HepG2 (cell line): ENCODE measurements around the gene PRMT2. TPM values are rescaled to one million over a fixed set of nuclear protein-coding genes. Genes with fewer than 3 reads are reported as not detected.

Experiments used
- ATAC-seq: fragments of 200-7000 bp; cut with Tn5 transposase; 3 replicates; pipeline ENCODE4 v1.9.1; 2020; ENCODE audit warnings: mild to moderate bottlenecking, moderate library complexity
- BruUV-seq: library from RNA; stranded (reverse); fragments of 400-500 nt; replicated peaks from 2 replicates; lab custom pipeline; 2021; lab: Mats Ljungman, UMichigan
- CTCF ChIA-PET: fragments of 300-600 bp; formaldehyde crosslinking; extraction: SDS; loops from one replicate; lab custom pipeline; 2021; ENCODE audit warnings: low total read pairs, inconsistent platforms, low intra/inter-chr PET ratio; lab: Yijun Ruan, JAX
- POLR2A ChIA-PET: fragments of 350-600 bp; sonication (Branson Sonifier 250); formaldehyde crosslinking; loops from one replicate; lab custom pipeline; 2020; ENCODE audit warnings: antibody characterized with exemption, inconsistent platforms; lab: Yijun Ruan, JAX
- DNase-seq: peaks from one replicate; pipeline ENCODE4 v3.0.0-alpha.2; 2015; ENCODE audit warnings: low spot score
- FAIRE-seq: peaks from 3 replicates; lab custom pipeline; 2011; peaks lifted over from hg19 to GRCh38; lab: Jason Lieb, UNC
- H2AFZ ChIP-seq: one replicate; pipeline ENCODE4 v1.6.1; 2011; ENCODE audit warnings: low read length, inconsistent platforms
- H3K27ac ChIP-seq: fragments of 300-600 bp; 3 replicates; pipeline ENCODE4 v1.8.0; 2011; ENCODE audit warnings: mixed run types, mild to moderate bottlenecking, mixed read lengths, low read length, inconsistent platforms; ENCODE audit not compliant: insufficient read depth; ENCODE audit errors: extremely low read length
- H3K27me3 ChIP-seq, 2 experiments: fragments of 200-600 bp in 1 of 2; 2 replicates in 1 of 2; 3 replicates in 1 of 2; pipeline versions ENCODE4 v1.6.0 to v1.8.0; 2011; ENCODE audit warnings: low read length in 2 of 2, mild to moderate bottlenecking in 2 of 2, moderate library complexity in 2 of 2, inconsistent platforms in 1 of 2; ENCODE audit not compliant: insufficient read depth in 2 of 2, control insufficient read depth in 1 of 2
- H3K36me3 ChIP-seq, 2 experiments: fragments of 200-600 bp in 1 of 2; replicated peaks in 1 of 2; 2 replicates in 1 of 2; 3 replicates in 1 of 2; pipeline versions ENCODE4 v1.5.1 to v1.8.0; 2011; ENCODE audit warnings: low read length in 2 of 2, inconsistent platforms in 1 of 2; ENCODE audit not compliant: insufficient read depth in 2 of 2, control insufficient read depth in 1 of 2
- H3K4me1 ChIP-seq: 2 replicates; pipeline ENCODE4 v1.5.1; 2012; ENCODE audit warnings: low read length, inconsistent platforms; ENCODE audit not compliant: insufficient read depth
- H3K4me2 ChIP-seq: 2 replicates; pipeline ENCODE4 v1.6.0; 2011; ENCODE audit warnings: low read depth, low read length, inconsistent platforms
- H3K4me3 ChIP-seq, 3 experiments: fragments of 200-600 bp in 1 of 3; sonication (generic), shearing (Covaris generic) in 1 of 3; replicated peaks in 1 of 3; 2 replicates each; pipeline ENCODE4 v1.5.1; 2011 to 2016; ENCODE audit warnings: low read length in 3 of 3, inconsistent platforms in 2 of 3, low read depth in 2 of 3, mild to moderate bottlenecking in 2 of 3, control low read depth in 1 of 3, mixed read lengths in 1 of 3; ENCODE audit not compliant: insufficient read depth in 1 of 3
- H3K79me2 ChIP-seq: one replicate; pipeline ENCODE4 v1.6.1; 2011; ENCODE audit warnings: low read length, inconsistent platforms; ENCODE audit not compliant: insufficient read depth
- H3K9ac ChIP-seq: 2 replicates; pipeline ENCODE4 v1.6.0; 2011; ENCODE audit warnings: mild to moderate bottlenecking, low read depth, low read length, inconsistent platforms; ENCODE audit not compliant: insufficient read depth
- H3K9me3 ChIP-seq: 2 replicates; pipeline ENCODE4 v1.5.1; 2012; ENCODE audit warnings: mild to moderate bottlenecking, low read length
- H4K20me1 ChIP-seq: 2 replicates; pipeline ENCODE4 v1.6.0; 2011; ENCODE audit warnings: inconsistent platforms, mild to moderate bottlenecking, low read length, moderate library complexity; ENCODE audit not compliant: insufficient read depth
- RFX5 ChIP-seq: IDR thresholded peaks from 2 replicates; pipeline ENCODE4 v1.6.1; 2011; ENCODE audit warnings: low read depth, low read length, improper control_type of control experiment
- SOX6 ChIP-seq, 2 experiments: fragments of 450-650 bp in 1 of 2; sonication (generic) in 1 of 2; formaldehyde crosslinking in 1 of 2; IDR thresholded peaks; 2 replicates each; pipeline versions ENCODE4 v1.4.0 to v1.6.1; 2017 to 2020; ENCODE audit warnings: antibody characterized with exemption in 1 of 2, mild to moderate bottlenecking in 1 of 2, missing genetic modification reagents in 1 of 2
- ZBTB34 ChIP-seq: sonication (generic); formaldehyde crosslinking; IDR thresholded peaks from 2 replicates; pipeline ENCODE4 v1.8.0; 2022; ENCODE audit warnings: mild to moderate bottlenecking, missing genetic modification reagents
- ZBTB40 ChIP-seq, 2 experiments: fragments of 450-650 bp in 1 of 2; sonication (generic) in 1 of 2; formaldehyde crosslinking in 1 of 2; IDR thresholded peaks; 2 replicates each; pipeline versions ENCODE4 v1.6.1 to v1.8.0; 2016 to 2022; ENCODE audit warnings: antibody characterized with exemption in 1 of 2, mild to moderate bottlenecking in 1 of 2, missing genetic modification reagents in 1 of 2
- ZNF317 ChIP-seq: sonication (generic); formaldehyde crosslinking; IDR thresholded peaks from 2 replicates; pipeline ENCODE4 v1.5.0; 2020; ENCODE audit warnings: mild to moderate bottlenecking, missing genetic modification reagents
- ZNF687 ChIP-seq: sonication (generic); formaldehyde crosslinking; IDR thresholded peaks from 2 replicates; pipeline ENCODE4 v1.5.1; 2020; ENCODE audit warnings: mild to moderate bottlenecking, missing genetic modification reagents, moderate library complexity
- WGBS: methylation state at CpG from one replicate; pipeline ENCODE4 v1.1.6; 2017; ENCODE audit warnings: low lambda C conversion rate; 5-methylcytosine and 5-hydroxymethylcytosine counted together
- in situ Hi-C: cut with HindIII; loops from 2 replicates; pipeline ENCODE4 v1.10.0; 2017; ENCODE audit warnings: low pct_unique_long_range_greater_than_20kb; ENCODE audit not compliant: extremely low pct_ligation_motif_present
- intact Hi-C: fragments of 100-400 bp; cut with micrococcal nuclease; formaldehyde crosslinking; loops from one replicate; pipeline ENCODE4 v1.10.0; 2022; ENCODE audit not compliant: unreplicated experiment
- polyA plus RNA-seq, 8 experiments: library from polyadenylated mRNA; depleted of rRNA in 3 of 8; stranded (reverse) in 7 of 8; unstranded in 1 of 8; fragments of >200 nt; fragmentation: Illumina TruSeq in 4 of 8; extraction: Trizol in 4 of 8; gene quantifications; 2 replicates each; pipeline versions ENCODE4 v1.2.1 to v1.2.3, GENCODE V29; 2011 to 2016; ENCODE audit warnings: low read depth in 4 of 8, missing spikeins in 1 of 8, mixed read lengths in 1 of 8; ENCODE audit not compliant: insufficient read depth in 1 of 8
- total RNA-seq, 5 experiments: library from RNA; depleted of rRNA; stranded (reverse); fragments of >200 nt; fragmentation: Illumina TruSeq; extraction: Trizol; gene quantifications; 2 replicates each; pipeline ENCODE4 v1.2.3, GENCODE V29; 2016; ENCODE audit warnings: low read depth in 1 of 5

Gene PRMT2
- total and polyA plus RNA-seq, 2 of the 13 experiments (the other 11 are each of a cell fraction or from before 2014, with no cell fraction given) = 54.4 to 78.8 TPM

- Histone ChIP-seq H3K9ac (no peak overlapping the region), H3K36me3 (no peaks in the 10 kb centered on the region), H3K27ac (no peak overlapping the region), H3K79me2 (no peaks in the 10 kb centered on the region), H3K9me3 (no peaks in the 10 kb centered on the region), H2AFZ (no peak overlapping the region), H3K4me1 (peaks cover 34% of the 10 kb centered on the region), H3K4me2 (peak overlapping the region; percentile 21), H4K20me1 (no peaks in the 10 kb centered on the region), H3K27me3 (no peaks in the 10 kb centered on the region), H3K4me3 (no peak overlapping the region)
- BruUV-seq = no TSS peak
- ChIA-PET CTCF (no interaction called here), POLR2A (interaction anchor here (0.5 to 2.2 kb wide), 2 partner anchors 9 to 653 kb away, joined by 3 to 29 read pairs; partner anchors contain the start of gene PRMT2)
- intact Hi-C loops (no loop called here), in situ Hi-C loops (no loop called here)
- WGBS = 85% methylated on average over 4 of the region's 7 CpGs
- TF ChIP-seq ZNF317 (CRISPR knock-in tag) (no peak), ZBTB34 (CRISPR knock-in tag) (no peak), ZNF687 (peak; percentile 18; the same call in 1 of the 2 replicates), SOX6 (IDR thresholded peaks at IDR 0.05) (no peak), SOX6 (CRISPR knock-in tag; IDR thresholded peaks at IDR 0.05) (no peak), ZBTB40 (IDR thresholded peaks at IDR 0.05) (no peak), ZBTB40 (CRISPR knock-in tag; IDR thresholded peaks at IDR 0.05) (no peak), RFX5 (no peak)
- ATAC-seq = no peak
- DNase-seq = no peak
- FAIRE-seq = no peak
Measured at GRCh38 chr21:46626536-46626935, 8.9 kb upstream of the PRMT2 start.
